ENCODE data around the gene TREML4.

Gene TREML4

DNA sequence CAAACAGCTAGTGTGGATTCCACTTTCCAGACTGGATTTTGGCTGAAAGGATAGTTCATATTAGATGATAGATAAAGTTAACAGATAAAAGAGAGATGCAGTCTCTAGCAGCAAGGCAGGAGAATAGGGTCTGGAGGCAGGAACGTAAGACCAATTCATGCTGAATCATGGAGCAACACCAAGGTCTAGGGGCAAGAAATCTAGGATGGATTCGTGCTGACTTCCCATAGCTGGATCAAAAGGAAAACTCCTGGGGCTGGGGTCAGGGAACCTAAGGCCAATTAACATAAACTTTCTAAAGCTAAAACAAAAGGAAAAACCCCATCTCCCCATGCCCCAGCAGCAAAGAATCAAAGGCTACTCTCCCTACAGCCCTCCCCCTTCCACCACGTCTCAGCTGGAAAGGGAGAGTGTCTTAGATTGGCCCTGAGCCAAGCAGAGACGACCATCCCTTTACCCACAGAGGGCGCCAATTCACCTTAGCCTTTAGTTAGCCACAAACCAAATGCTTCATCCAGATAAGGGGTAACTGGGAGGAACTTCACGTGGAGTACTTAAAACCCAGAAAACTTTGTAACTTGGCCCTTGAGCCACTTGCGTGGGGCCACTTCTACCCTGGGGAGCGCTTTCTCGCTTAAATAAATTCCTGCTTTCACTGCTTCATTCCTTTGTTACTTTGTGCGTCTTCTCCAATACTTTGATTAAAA, 50.7 kb downstream of the TREML4 start (continued):
- TF ChIP-seq, protein P1, sequence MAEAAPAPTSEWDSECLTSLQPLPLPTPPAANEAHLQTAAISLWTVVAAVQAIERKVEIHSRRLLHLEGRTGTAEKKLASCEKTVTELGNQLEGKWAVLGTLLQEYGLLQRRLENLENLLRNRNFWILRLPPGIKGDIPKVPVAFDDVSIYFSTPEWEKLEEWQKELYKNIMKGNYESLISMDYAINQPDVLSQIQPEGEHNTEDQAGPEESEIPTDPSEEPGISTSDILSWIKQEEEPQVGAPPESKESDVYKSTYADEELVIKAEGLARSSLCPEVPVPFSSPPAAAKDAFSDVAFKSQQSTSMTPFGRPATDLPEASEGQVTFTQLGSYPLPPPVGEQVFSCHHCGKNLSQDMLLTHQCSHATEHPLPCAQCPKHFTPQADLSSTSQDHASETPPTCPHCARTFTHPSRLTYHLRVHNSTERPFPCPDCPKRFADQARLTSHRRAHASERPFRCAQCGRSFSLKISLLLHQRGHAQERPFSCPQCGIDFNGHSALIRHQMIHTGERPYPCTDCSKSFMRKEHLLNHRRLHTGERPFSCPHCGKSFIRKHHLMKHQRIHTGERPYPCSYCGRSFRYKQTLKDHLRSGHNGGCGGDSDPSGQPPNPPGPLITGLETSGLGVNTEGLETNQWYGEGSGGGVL (tag by site-specific recombination; IDR thresholded peaks at IDR 0.05) = peak; percentile 56
- TF ChIP-seq ZNF157 (tag by site-specific recombination; IDR thresholded peaks at IDR 0.05) (no peak), ZNF544 (tag by site-specific recombination; IDR thresholded peaks at IDR 0.05) (peak; percentile 83), KLF10 (tag by site-specific recombination; IDR thresholded peaks at IDR 0.05) (0 out of 2 replicates have a peak, but pooled peaks have one; percentile 42), IKZF3 (tag by site-specific recombination; IDR thresholded peaks at IDR 0.05) (0 out of 2 replicates have a peak, but pooled peaks have one; percentile 36), ZSCAN30 (tag by site-specific recombination; IDR thresholded peaks at IDR 0.05) (peak; percentile 56; the same call in 1 of the 2 replicates), ZNF324 (tag by site-specific recombination; IDR thresholded peaks at IDR 0.05) (0 out of 2 replicates have a peak, but pooled peaks have one; percentile 29), ZNF660 (tag by site-specific recombination; IDR thresholded peaks at IDR 0.05) (peak; percentile 98), ZNF350 (tag by site-specific recombination; IDR thresholded peaks at IDR 0.05) (no peak), ZNF561 (tag by site-specific recombination; IDR thresholded peaks at IDR 0.05; ENCODE audit: borderline replicate concordance) (peak; percentile 73; the same call in 1 of the 2 replicates), MEIS1 (CRISPR knock-in tag; IDR thresholded peaks at IDR 0.05; ENCODE audit: borderline replicate concordance) (no peak), ZXDB (tag by site-specific recombination; IDR thresholded peaks at IDR 0.05) (peak; percentile 30; the same call in 1 of the 2 replicates), KLF8 (tag by site-specific recombination; IDR thresholded peaks at IDR 0.05) (0 out of 2 replicates have a peak, but pooled peaks have one; percentile 32), ZNF354C (tag by site-specific recombination; IDR thresholded peaks at IDR 0.05; ENCODE audit: borderline replicate concordance, low read depth) (no peak), ZNF132 (tag by site-specific recombination; IDR thresholded peaks at IDR 0.05; ENCODE audit: borderline replicate concordance) (no peak)
- TF ChIP-seq, protein P2, sequence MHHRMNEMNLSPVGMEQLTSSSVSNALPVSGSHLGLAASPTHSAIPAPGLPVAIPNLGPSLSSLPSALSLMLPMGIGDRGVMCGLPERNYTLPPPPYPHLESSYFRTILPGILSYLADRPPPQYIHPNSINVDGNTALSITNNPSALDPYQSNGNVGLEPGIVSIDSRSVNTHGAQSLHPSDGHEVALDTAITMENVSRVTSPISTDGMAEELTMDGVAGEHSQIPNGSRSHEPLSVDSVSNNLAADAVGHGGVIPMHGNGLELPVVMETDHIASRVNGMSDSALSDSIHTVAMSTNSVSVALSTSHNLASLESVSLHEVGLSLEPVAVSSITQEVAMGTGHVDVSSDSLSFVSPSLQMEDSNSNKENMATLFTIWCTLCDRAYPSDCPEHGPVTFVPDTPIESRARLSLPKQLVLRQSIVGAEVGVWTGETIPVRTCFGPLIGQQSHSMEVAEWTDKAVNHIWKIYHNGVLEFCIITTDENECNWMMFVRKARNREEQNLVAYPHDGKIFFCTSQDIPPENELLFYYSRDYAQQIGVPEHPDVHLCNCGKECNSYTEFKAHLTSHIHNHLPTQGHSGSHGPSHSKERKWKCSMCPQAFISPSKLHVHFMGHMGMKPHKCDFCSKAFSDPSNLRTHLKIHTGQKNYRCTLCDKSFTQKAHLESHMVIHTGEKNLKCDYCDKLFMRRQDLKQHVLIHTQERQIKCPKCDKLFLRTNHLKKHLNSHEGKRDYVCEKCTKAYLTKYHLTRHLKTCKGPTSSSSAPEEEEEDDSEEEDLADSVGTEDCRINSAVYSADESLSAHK (tag by site-specific recombination; IDR thresholded peaks at IDR 0.05) = 0 out of 2 replicates have a peak, but pooled peaks have one; percentile 47
- TF ChIP-seq, protein P3, sequence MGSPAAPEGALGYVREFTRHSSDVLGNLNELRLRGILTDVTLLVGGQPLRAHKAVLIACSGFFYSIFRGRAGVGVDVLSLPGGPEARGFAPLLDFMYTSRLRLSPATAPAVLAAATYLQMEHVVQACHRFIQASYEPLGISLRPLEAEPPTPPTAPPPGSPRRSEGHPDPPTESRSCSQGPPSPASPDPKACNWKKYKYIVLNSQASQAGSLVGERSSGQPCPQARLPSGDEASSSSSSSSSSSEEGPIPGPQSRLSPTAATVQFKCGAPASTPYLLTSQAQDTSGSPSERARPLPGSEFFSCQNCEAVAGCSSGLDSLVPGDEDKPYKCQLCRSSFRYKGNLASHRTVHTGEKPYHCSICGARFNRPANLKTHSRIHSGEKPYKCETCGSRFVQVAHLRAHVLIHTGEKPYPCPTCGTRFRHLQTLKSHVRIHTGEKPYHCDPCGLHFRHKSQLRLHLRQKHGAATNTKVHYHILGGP (tag by site-specific recombination; IDR thresholded peaks at IDR 0.05) = peak; percentile 33; the same call in 1 of the 2 replicates
- TF ChIP-seq, protein P4, sequence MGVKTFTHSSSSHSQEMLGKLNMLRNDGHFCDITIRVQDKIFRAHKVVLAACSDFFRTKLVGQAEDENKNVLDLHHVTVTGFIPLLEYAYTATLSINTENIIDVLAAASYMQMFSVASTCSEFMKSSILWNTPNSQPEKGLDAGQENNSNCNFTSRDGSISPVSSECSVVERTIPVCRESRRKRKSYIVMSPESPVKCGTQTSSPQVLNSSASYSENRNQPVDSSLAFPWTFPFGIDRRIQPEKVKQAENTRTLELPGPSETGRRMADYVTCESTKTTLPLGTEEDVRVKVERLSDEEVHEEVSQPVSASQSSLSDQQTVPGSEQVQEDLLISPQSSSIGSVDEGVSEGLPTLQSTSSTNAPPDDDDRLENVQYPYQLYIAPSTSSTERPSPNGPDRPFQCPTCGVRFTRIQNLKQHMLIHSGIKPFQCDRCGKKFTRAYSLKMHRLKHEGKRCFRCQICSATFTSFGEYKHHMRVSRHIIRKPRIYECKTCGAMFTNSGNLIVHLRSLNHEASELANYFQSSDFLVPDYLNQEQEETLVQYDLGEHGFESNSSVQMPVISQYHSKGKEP (tag by site-specific recombination; IDR thresholded peaks at IDR 0.05) = peak; percentile 55; the same call in 1 of the 2 replicates
- TF ChIP-seq, protein P5, sequence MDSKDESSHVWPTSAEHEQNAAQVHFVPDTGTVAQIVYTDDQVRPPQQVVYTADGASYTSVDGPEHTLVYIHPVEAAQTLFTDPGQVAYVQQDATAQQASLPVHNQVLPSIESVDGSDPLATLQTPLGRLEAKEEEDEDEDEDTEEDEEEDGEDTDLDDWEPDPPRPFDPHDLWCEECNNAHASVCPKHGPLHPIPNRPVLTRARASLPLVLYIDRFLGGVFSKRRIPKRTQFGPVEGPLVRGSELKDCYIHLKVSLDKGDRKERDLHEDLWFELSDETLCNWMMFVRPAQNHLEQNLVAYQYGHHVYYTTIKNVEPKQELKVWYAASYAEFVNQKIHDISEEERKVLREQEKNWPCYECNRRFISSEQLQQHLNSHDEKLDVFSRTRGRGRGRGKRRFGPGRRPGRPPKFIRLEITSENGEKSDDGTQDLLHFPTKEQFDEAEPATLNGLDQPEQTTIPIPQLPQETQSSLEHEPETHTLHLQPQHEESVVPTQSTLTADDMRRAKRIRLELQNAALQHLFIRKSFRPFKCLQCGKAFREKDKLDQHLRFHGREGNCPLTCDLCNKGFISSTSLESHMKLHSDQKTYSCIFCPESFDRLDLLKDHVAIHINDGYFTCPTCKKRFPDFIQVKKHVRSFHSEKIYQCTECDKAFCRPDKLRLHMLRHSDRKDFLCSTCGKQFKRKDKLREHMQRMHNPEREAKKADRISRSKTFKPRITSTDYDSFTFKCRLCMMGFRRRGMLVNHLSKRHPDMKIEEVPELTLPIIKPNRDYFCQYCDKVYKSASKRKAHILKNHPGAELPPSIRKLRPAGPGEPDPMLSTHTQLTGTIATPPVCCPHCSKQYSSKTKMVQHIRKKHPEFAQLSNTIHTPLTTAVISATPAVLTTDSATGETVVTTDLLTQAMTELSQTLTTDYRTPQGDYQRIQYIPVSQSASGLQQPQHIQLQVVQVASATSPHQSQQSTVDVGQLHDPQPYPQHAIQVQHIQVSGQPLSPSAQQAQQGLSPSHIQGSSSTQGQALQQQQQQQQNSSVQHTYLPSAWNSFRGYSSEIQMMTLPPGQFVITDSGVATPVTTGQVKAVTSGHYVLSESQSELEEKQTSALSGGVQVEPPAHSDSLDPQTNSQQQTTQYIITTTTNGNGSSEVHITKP (tag by site-specific recombination; IDR thresholded peaks at IDR 0.05) = peak; percentile 20; the same call in 1 of the 2 replicates
- TF ChIP-seq, protein P6, sequence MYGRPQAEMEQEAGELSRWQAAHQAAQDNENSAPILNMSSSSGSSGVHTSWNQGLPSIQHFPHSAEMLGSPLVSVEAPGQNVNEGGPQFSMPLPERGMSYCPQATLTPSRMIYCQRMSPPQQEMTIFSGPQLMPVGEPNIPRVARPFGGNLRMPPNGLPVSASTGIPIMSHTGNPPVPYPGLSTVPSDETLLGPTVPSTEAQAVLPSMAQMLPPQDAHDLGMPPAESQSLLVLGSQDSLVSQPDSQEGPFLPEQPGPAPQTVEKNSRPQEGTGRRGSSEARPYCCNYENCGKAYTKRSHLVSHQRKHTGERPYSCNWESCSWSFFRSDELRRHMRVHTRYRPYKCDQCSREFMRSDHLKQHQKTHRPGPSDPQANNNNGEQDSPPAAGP (tag by site-specific recombination; IDR thresholded peaks at IDR 0.05) = 0 out of 2 replicates have a peak, but pooled peaks have one; percentile 37
- TF ChIP-seq, protein P7, sequence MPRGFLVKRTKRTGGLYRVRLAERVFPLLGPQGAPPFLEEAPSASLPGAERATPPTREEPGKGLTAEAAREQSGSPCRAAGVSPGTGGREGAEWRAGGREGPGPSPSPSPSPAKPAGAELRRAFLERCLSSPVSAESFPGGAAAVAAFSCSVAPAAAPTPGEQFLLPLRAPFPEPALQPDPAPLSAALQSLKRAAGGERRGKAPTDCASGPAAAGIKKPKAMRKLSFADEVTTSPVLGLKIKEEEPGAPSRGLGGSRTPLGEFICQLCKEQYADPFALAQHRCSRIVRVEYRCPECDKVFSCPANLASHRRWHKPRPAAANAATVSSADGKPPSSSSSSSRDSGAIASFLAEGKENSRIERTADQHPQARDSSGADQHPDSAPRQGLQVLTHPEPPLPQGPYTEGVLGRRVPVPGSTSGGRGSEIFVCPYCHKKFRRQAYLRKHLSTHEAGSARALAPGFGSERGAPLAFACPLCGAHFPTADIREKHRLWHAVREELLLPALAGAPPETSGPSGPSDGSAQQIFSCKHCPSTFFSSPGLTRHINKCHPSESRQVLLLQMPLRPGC (tag by site-specific recombination; IDR thresholded peaks at IDR 0.05) = no peak
- TF ChIP-seq, protein P8, sequence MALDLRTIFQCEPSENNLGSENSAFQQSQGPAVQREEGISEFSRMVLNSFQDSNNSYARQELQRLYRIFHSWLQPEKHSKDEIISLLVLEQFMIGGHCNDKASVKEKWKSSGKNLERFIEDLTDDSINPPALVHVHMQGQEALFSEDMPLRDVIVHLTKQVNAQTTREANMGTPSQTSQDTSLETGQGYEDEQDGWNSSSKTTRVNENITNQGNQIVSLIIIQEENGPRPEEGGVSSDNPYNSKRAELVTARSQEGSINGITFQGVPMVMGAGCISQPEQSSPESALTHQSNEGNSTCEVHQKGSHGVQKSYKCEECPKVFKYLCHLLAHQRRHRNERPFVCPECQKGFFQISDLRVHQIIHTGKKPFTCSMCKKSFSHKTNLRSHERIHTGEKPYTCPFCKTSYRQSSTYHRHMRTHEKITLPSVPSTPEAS (tag by site-specific recombination; IDR thresholded peaks at IDR 0.05) = no peak
